GM12875 (cell line): ENCODE measurements around the gene POC1A.

ENCODE experiments used
- H3K4me3 ChIP-seq: one replicate; pipeline ENCODE4 v1.5.1; 2011; ENCODE audit warnings: low read depth, low read length, control low read depth
- CTCF ChIP-seq: IDR thresholded peaks from 2 replicates; pipeline ENCODE4 v1.5.1; 2011; ENCODE audit warnings: low read depth, mild to moderate bottlenecking, control low read depth, inconsistent platforms, low read length, moderate library complexity, borderline replicate concordance; ENCODE audit not compliant: insufficient read depth

Gene POC1A

DNA sequence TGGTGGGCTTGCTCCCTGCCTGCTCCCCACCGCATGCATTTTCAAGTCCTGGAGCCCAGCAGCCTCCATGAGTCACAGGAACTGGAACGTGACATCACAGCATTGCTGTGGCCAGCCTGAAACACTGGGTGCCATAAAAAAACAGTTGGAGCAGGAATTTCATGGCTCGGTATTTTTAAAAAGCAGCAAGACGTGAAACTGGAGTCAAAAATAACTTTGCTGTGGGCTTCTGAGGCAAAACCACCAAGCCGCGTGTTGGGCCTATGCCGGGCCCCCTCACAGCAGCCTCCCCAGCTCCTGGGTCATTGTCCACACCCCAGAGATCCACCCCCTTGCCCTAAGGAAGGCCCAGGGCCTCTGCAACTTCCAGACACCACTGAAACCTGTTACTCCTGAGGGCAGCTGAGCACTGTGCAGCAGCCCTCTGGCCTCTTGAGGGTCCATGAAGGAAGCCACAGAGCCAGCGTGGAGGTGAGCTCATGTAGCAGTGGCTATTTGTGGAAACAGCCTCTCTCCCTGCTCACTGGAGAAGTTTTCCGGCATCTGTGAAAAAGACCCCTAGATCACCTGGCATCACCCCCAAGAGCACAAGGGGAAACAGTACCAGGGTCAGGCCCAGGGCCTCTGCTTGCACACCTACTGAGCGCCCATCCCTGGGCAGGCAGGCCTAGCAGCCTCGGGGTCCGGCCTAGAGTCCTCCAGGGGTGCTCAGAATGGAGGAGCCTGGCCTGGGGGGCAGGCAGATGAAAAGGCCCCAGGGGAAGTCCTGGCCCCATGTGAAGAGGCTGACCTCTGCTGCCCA lies 63.9 kb downstream of the POC1A start:
- H3K4me3 ChIP-seq: no peak overlapping the region
- TF ChIP-seq CTCF: no peak

DNA sequence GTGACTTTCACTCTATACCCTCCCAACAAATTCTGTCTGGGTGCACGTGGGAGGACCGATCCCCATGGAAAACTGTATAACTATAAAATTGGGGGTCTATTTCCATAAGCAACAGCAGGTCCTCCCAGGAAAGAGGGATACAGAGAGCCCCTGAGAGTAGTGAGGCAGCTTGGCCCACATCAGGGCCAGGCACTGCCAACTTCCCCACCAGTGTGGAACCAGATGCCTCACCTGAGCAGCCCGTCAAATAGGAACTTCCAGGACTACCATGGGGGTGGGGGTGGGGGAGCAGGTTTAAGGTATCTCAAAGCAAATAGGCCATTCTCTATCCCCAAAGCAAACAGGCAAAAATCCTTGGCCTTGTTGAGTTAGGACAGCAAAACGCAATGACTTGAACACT lies 64.5 kb downstream of the POC1A start:
- no peak for TF ChIP-seq CTCF
- H3K4me3 ChIP-seq: no peak overlapping the region

DNA sequence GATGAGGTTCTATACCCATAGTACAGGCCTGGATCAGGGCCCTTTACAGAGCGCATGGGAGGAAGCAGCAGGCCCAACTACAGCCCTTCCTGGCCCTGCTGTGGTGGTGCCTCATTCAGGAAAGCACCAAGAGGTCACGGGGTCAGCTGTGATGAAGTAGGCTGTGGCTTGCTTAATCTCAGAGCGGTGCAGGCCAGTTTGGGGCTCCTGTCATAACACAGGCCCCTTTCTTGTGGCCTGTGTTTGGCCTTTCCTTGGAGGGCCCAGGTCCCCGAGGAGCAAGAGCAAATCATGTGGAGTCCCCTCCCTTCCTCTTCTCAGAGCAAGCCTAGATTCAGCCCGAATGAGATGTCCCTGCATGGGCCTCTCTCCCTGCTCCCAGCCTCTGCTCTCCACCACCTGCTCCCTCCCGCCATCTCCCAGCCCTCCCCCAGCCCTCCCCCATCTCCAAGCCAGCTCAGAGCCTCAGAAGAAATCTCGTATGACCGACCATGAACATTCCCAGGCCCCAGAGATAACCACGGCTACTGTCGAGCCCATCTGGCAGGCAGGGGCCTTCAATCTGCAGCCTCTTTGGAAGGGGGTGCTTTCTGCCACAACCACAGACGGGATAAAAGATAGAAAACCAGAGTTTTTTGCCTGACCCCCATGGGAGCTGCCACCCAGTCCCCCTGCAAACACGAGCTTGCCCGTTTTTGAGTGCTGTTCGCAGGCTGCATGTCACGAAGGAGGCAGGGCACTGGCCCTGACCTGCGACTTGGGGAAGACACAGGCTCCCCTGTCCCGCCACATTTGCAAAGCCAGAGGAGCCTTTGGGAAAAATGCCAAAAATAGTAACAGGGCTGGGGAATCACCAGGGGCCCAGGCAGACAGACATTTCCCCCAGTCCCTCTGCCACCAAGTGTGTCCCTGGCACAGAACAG lies 65.5 kb downstream of the POC1A start:
- no peak for TF ChIP-seq CTCF
- H3K4me3 ChIP-seq: no peak overlapping the region

DNA sequence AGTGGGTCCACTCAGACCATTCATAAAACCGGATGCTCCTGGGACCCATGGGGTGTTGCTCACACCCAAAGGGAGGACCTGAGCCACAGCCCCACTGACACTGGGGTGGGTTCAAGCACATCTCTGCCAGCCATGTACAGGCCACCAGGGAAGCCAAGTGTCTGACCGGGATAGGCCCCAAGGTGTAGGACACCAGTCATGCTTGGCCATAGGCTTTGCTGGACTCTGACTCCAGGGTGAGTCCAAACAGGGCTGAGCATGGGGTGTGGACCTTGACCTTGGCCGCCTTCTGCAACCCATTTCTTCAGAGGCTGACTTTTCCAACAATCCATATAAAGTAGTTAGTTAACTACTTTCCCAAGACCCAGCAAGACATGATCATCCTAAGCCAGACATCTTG lies 66.5 kb downstream of the POC1A start:
- no peak for TF ChIP-seq CTCF
- H3K4me3 ChIP-seq: no peak overlapping the region

DNA sequence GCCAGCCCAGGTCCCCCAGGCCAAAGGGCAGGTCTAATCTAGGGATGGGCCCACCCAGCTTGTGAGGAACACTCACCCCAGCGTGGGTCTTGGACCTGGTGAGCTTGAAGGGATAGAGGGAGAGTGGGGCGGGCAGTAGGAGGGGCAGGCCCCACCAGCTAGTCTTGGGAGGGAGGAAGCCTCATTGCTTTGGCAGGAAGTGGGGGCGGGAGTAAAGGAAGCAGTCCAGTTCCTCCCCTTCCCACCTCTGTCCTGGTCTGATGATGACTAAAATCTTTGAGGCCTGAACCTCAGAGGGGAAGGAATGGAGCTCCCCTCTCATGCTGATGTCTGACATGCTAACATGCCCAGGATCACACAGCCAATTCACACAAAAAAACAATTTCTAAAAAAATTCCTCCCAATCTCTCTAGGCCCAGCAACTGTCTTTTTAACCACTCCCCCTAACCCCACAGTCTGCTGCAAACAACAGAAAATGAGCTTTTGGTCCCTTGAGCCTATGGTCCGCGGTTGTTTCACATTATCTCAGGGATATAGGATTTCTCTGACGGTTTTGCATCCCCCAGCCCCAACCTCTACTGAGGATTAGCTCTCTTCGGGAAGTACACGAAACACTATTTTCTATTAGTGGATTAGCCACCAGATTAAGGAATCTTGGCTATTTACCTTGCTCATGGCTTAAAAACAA lies 67.1 kb downstream of the POC1A start:
- TF ChIP-seq CTCF: no peak
- H3K4me3 ChIP-seq: no peak overlapping the region

DNA sequence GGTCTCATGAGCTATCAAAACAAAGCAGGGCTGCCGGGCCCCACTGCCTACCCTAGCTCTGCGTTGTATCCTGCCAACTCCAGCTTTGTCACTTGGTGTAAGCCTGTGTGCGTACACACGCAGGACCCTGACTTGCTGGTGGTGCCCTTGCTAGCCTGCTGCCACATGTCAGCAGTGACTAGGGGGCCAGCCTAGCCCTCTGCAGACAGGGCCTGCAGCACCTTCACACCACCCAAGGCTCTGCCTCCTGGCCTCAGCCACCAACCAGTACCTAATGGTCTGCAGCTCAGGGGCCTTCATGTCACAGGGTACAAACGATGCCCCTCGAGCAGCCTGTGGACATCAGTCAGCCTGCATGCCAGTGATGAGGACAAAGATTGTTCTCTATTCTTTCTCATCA lies 67.8 kb downstream of the POC1A start:
- TF ChIP-seq CTCF: no peak
- H3K4me3 ChIP-seq: no peak overlapping the region
